GM19099 (cell line): ENCODE data around the gene TRAPPC2L.
A peak's percentile ranks its signal among the peaks of the same experiment; 100 is the strongest.

ENCODE experiments used
- POLR2A ChIP-seq: IDR thresholded peaks from 3 replicates; pipeline ENCODE4 v1.6.1; 2011; ENCODE audit warnings: low read depth; ENCODE audit not compliant: insufficient read length; ENCODE audit errors: extremely low read depth

The TRAPPC2L gene

DNA sequence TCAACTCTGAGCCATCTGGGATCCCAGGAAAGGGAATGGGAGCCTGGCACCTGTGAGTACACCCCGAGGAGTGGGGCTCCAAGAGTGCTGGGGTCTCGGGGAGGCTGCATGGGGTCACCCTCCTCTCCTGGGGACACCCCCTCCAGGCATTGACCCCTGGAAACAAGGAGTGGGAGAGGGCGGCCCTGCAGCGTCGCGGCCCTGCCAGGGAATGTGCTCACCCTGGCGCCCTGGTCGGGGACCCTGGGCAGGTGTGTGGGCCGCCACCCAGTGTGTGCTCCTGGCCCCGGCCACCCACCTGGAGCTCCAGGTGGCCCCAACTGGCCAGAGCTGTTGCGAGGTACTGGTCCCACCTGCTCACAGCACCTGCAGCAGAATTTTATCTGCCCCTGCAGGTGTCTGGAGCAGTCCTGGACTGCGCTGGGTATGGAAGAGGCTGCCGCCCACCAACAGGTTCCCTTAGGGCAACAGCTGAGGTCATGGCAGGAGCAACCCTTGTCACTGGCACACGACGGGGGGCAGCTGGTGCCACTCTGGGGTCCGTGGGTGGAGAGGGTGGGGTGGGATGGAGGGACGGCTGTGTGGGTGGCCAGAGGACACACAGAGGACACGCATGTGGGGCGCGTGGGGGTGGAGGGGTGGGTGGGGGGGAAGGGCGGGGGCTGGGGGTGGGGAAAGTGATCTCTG lies 14.9 kb downstream of the TRAPPC2L start:
- TF ChIP-seq POLR2A: no peak

GRCh38 chr16:88872650-88873331 lies 15.9 kb downstream of the TRAPPC2L start:
- TF ChIP-seq POLR2A: peak; percentile 15

- TF ChIP-seq POLR2A: no peak
Measured at GRCh38 chr16:88874938-88875599, 18.1 kb downstream of the TRAPPC2L start.

- TF ChIP-seq POLR2A: no peak
Measured at GRCh38 chr16:88875703-88876234, 18.8 kb downstream of the TRAPPC2L start.

DNA sequence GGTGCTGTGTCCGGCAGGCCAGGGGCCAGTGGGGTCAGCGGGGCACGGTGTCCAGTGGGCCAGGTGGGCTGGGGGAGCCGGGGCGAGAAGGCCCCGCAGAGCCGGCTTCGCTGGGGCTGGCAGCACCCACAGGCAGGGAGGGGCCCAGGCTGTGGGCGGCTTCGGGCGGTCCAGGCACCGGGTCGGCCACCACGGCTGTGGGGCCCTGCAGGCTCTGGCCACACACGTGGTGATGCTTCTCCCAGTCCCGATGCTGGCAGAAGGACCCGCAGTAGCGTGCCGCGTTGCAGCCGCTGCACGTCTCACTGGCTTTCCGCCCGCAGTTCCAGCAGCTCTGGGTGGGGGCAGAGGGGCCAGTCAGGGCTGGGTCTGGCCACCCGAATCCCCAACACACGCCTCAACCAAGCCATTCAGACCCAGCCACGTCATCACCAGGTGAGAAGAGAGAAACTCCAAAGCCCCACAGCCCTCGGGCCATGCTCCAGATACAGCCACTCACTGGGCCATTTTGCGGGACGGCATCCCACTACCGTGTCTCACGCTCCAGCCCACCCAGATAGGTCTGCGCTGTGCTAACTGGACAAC lies 20.1 kb downstream of the TRAPPC2L start:
- no peak for TF ChIP-seq POLR2A

DNA sequence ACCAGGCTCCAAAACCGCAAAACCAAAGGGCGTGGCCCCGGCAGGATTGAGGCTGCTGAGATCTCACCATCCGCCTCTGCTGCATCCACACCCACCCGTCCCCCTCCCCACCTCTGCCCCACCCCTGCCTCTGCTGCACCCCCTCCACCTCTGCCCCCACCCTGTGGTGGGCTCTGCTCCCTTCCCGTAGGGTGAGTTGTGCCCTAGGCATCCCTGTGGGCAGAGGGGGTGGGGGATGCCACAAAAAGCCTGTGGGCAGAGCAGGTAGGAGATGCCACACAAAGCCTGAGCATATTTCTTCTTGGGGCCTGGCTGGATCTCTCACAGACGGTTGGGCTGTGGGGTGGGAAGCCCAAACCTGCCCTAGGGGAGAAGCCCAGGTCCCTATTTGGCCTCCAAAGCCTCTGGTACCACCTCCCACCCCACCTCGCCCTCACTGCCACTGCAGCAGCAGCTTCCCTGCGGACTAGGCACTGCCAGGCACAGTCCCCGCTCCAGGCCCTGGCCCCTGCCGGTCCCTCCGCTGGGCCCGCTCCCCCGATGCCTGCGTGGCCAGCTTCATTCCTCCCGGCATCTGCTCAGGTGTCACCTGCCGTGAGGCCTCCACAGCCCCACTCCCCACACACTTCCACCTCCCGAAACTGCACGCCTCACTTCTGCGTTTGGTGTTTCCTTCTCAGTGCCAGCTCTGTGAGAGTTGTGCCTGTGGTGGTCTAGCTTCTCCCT lies 20.8 kb downstream of the TRAPPC2L start:
- TF ChIP-seq POLR2A: no peak

GRCh38 chr16:88878356-88878755 lies 21.4 kb downstream of the TRAPPC2L start:
- no peak for TF ChIP-seq POLR2A

- no peak for TF ChIP-seq POLR2A
Measured at GRCh38 chr16:88878967-88879787, 22.2 kb downstream of the TRAPPC2L start.

DNA sequence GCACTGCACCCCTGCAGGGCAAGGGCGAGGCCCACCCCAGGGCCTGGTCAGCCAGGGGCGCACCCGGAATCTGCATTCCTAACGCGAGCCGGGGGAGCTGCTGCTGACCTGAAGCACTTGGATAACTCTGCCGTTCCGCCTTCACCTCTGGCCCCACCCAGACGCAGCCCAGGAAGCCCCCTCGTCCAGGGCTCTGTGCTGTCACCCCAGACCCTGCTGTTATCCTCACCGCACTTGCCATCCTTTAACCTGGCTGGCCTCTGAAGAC lies 22.8 kb downstream of the TRAPPC2L start:
- TF ChIP-seq POLR2A: no peak

DNA sequence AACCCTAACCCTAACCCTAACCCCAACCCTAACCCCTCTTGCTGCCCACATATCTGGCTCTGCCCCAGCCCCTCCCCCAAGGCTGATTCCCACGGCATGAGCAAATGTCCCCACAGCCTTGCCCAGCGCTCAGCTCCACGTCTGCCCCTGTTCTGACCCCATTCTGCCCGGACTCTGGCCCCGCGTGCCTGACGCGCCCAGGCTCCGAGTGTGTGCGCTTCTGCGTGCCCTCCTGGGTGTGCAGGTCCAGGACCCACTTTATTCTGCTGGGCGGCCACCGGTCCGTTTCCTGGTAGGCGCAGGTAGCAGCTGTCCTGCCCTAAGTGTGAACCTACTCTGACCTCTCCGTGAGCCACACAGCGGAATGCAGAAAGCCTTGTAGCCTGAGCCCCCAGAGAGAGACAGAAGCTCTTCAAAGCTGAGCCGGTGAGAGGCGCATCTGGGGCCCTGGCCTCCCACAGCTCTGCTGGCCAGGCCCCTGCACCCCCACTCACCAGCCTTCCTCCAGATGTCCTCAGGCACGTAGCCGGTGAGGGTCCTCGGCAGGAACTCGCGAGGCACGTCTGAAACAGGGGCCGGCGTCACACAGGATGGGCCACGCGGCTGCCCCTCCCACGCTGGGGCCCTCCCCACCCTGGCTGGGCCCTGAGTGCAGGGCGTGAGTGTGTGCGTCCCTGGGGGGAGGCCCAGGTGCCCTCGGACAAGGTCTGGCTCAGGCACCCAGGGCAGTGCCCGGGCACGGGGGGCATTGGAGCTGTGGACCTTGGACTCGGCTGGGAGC lies 23.5 kb downstream of the TRAPPC2L start:
- TF ChIP-seq POLR2A: no peak

DNA sequence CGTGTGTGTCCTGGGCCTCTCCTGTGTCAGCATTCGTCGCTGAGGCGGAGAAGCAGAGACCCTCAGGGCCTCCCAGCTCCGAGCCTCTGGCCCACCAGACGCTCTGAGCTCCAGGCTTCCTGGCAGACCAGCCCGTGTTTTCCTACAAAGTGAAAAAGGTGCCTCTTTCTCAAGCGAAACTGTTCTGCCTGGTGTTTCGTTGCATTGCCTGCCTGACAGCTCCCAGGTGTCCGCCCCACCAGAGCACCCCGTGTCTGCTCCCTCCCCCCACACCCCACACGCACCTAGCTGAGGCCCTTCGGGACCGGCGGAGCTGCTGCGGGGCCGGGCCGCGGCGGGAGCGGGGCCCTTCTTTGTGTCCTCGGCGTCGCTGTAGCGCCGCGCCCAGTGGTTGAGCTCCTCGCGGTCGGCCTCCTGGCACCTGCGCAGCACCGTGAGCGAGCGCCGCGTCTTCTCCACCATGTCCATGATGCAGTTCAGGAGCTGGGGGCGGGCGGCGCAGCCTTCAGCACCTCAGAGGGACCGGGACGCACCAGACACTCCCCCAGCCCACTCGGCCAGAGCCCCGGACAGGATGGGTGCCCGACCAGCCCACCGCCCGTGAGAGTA lies 24.2 kb downstream of the TRAPPC2L start:
- TF ChIP-seq POLR2A: no peak

GRCh38 chr16:88881675-88882357 lies 24.9 kb downstream of the TRAPPC2L start:
- TF ChIP-seq POLR2A: no peak

DNA sequence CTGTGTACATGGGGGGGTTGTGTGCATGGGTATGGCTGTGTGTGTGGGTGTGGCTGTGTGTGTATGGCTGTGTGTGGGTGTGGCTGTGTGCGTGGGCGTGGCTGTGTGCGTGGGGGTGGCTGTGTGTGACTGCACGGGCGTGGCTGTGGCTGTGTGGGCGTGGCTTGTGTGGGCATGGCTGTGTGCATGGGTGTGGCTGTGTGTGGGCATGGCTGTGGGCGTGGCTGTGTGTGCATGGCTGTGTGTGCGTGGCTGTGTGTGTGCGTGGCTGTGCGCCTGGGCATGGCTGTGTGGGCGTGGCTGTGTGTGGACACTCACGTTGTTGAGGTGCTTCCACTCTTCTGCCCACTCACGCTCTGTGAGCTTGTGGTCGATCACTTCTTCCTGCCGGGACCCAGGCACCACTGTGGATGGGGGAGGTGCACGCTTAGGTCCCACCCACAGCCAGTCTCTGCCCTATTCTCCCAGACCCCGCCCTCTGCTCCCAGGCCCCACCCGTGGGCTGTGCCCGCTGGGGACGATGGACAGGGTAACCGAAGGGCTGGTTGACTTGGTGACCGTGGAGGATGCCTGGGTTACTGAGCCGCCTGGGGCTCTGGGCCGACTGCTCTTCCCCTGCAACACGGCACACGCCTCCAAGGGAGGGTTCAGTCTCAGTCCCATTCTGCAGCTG lies 25.6 kb downstream of the TRAPPC2L start:
- no peak for TF ChIP-seq POLR2A
